ENCODE data around the gene E2F4. TPM values are rescaled to one million over a fixed set of nuclear protein-coding genes. Genes with fewer than 3 reads are reported as not detected.
A peak's percentile ranks its signal among the peaks of the same experiment; 100 is the strongest.

Gene E2F4
- total and polyA plus RNA-seq, 2 of the 8 experiments (the other 6 are each of a cell fraction or from before 2014, with no cell fraction given), result 79.9 to 157 TPM

DNA sequence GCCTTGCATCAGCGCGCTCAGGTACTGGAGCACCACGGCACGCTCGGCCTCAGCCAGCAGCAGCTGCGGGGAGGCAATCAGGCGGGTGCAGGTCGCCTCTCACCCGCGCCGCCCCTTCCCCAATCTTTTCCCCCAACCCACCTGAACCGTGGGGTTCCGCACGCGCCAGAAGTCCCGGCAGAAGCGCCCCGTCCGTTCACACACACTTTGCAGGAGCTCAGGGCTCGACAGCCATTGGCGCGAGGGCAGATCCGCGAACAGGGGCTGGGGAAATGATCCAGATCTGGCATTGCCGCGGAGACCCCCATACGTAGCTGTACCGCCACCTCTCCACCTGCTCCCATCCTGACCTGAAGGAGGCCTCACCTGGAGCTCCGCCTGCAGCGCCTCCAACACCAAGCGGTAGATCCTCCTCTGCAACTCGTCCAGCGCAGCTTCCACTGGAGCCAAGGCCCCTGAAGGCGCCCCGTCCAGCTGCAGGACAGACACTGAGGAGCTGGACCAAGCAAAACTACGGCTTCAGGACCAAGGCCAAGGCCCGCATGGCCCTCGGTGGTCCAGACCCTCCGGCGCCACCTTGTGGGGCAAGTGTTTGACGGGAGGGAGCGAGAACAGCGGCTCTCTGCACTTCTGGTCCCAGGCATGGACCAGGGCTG is 6.8 kb upstream of the E2F4 start:
- Histone ChIP-seq H3K27me3 (replicated peaks in 1 of 4; ENCODE audit: control insufficient read depth in 3 of 4, extremely low read depth in 1 of 4, insufficient read depth in 3 of 4, low read length in 3 of 4) (peaks cover 8 to 32% (median 19%) of the 10 kb centered on the region in 4 experiments), H2BK20ac (ENCODE audit: low read length) (no peak overlapping the region), H3K23me2 (ENCODE audit: low read depth, low read length) (peaks cover 13% of the 10 kb centered on the region; the same call in 1 of the 2 replicates), H3K36me3 (ENCODE audit: control insufficient read depth in 2 of 4, insufficient read depth in 4 of 4, low read length in 3 of 4) (no peaks in the 10 kb centered on the region; a peak in 1 of 8 replicates), H3K18ac (ENCODE audit: extremely low read depth, low read length) (no peak overlapping the region), H4K91ac (replicated peaks; ENCODE audit: insufficient read length, low read length) (no peak overlapping the region), H2AFZ (ENCODE audit: low read length) (no peak overlapping the region), H2BK120ac (replicated peaks; ENCODE audit: low read depth, low read length) (no peak overlapping the region), H3K4me1 (replicated peaks in 1 of 4; ENCODE audit: control insufficient read depth in 3 of 4, insufficient read depth in 4 of 4, low read length in 3 of 4) (peaks cover 0 to 17% (median 10%) of the 10 kb centered on the region in 4 experiments; a peak in 5 of 7 replicates), H3K56ac (replicated peaks; ENCODE audit: insufficient read length, low read depth, low read length) (no peak overlapping the region), H3K79me2 (ENCODE audit: control insufficient read depth in 1 of 2, insufficient read depth in 2 of 2, low read length in 2 of 2) (peaks cover 0 to 5% of the 10 kb centered on the region in 2 experiments; a peak in 1 of 4 replicates), H2BK15ac (ENCODE audit: low read length) (no peak overlapping the region), H3K9me3 (ENCODE audit: insufficient read depth in 2 of 2, low read depth in 1 of 2, low read length in 1 of 2) (no peaks in the 10 kb centered on the region), H3K4ac (replicated peaks; ENCODE audit: insufficient read length, low read depth, low read length) (no peak overlapping the region), H3K27ac (ENCODE audit: low read depth, low read length) (no peak overlapping the region), H3K4me3 (ENCODE audit: extremely low read depth in 1 of 4, insufficient read depth in 2 of 4, low read depth in 3 of 4, low read length in 4 of 4) (peak overlapping the region in 3 of 4 experiments; percentile 84 to 90 (median 86); a peak in 3 of 8 replicates), H4K5ac (ENCODE audit: insufficient read length, low read depth, low read length) (no peak overlapping the region), H4K20me1 (replicated peaks in 1 of 2; ENCODE audit: control insufficient read depth in 1 of 2, insufficient read depth in 2 of 2, low read length in 2 of 2) (peaks cover 2 to 20% of the 10 kb centered on the region in 2 experiments), H4K8ac (ENCODE audit: extremely low read depth, insufficient read depth, low read length) (0 out of 2 replicates have a peak overlapping the region, but pooled peaks have one; percentile 89), H3K79me1 (ENCODE audit: low read depth, low read length) (no peaks in the 10 kb centered on the region), H2BK12ac (ENCODE audit: low read depth, low read length) (no peak overlapping the region), H3K23ac (ENCODE audit: insufficient read length) (no peak overlapping the region), H2AK5ac (ENCODE audit: low read depth, low read length) (no peak overlapping the region), H2BK5ac (ENCODE audit: low read depth, low read length) (no peak overlapping the region; the same call in 1 of the 2 replicates), H3K9ac (replicated peaks in 1 of 4; ENCODE audit: extremely low read depth in 1 of 4, low read depth in 3 of 4, low read length in 3 of 4) (no peak overlapping the region), H3K4me2 (ENCODE audit: insufficient read depth in 1 of 2, low read depth in 2 of 2, low read length in 2 of 2) (peak overlapping the region; percentile 67 to 92), H3K14ac (ENCODE audit: insufficient read length) (no peak overlapping the region)
- CTCF ChIA-PET (ENCODE audit: partially characterized antibody), result interaction anchor here (0.5 to 9.3 kb wide), 34 partner anchors 9 to 458 kb away, joined by 3 to 151 read pairs (median 4); partner anchors contain the start of genes B3GNT9, CES3, ELMO3 and FBXL8
- peak; percentile 72 for FAIRE-seq
- 10% methylated on average over 31 of the region's 43 CpGs; no CpG with 5 or more reads in 1 of the 2 experiments for WGBS, 2 experiments (ENCODE audit: extremely low coverage in 1 of 2, insufficient coverage in 1 of 2, insufficient read length in 1 of 2, insufficient replicate concordance in 2 of 2, low coverage in 1 of 2, low lambda C conversion rate in 2 of 2, missing lambda C conversion rate in 1 of 2)
- peak; percentile 77 to 97 for DNase-seq (ENCODE audit: low read depth in 1 of 2, low spot score in 2 of 2)
- POLR2A ChIA-PET (ENCODE audit: partially characterized antibody), result interaction anchor here (0.6 to 4.0 kb wide), 13 partner anchors 11 to 251 kb away, joined by 3 to 19 read pairs (median 4); partner anchors contain the start of genes HSF4 and NOL3
- TF ChIP-seq CTBP2 (IDR thresholded peaks at IDR 0.05; ENCODE audit: borderline replicate concordance, insufficient read depth, insufficient read length, low read length) (no peak), YY1 (IDR thresholded peaks at IDR 0.05; ENCODE audit: low read depth, low read length) (peak; percentile 67), GABPA (IDR thresholded peaks at IDR 0.05; ENCODE audit: borderline replicate concordance, insufficient read depth, low read length) (peak; percentile 77; the same call in 1 of the 2 replicates), CBX5 (IDR thresholded peaks at IDR 0.05; ENCODE audit: low read depth, low read length) (no peak), CHD1 (IDR thresholded peaks at IDR 0.05; ENCODE audit: low read depth, low read length) (no peak), PHF8 (conservative IDR thresholded peaks at IDR 0.05; ENCODE audit: low read depth, low read length) (no peak), TCF12 (IDR thresholded peaks at IDR 0.05; ENCODE audit: low read depth, low read length) (peak; percentile 47; the same call in 1 of the 2 replicates), KDM1A (IDR thresholded peaks at IDR 0.05; ENCODE audit: borderline replicate concordance, low read length) (no peak), KDM4A (IDR thresholded peaks at IDR 0.05; ENCODE audit: low read depth, low read length, severe bottlenecking) (no peak), EP300 (IDR thresholded peaks at IDR 0.05; ENCODE audit: borderline replicate concordance in 1 of 2, low read depth in 2 of 2, low read length in 2 of 2) (no peak)
